Cardiac muscle cell (in vitro differentiated cells and primary cell): ENCODE data around the gene ZFP36L2. TPM values are rescaled to one million over a fixed set of nuclear protein-coding genes. Genes with fewer than 3 reads are reported as not detected.
"Not testable (repeated sequence)": the region's sequence is repeated elsewhere in the genome, so short reads cannot be mapped to it uniquely, and the experiment has no call there.

Source experiments
- DNase-seq, 2 donors: peaks; one replicate each; pipeline versions ENCODE4 v3.0.0 to v3.0.0-alpha.2; 2010 to 2017; ENCODE audit warnings: low read depth in 1 of 2, low spot score in 1 of 2
- H3K27ac ChIP-seq: fragments of 200-600 bp; sonication (generic); 2 replicates; pipeline ENCODE4 v1.5.1; 2016
- H3K27me3 ChIP-seq: fragments of 200-600 bp; sonication (generic); 2 replicates; pipeline ENCODE4 v1.6.0; 2016; ENCODE audit warnings: control low read depth
- H3K36me3 ChIP-seq: fragments of 200-600 bp; sonication (generic); 2 replicates; pipeline ENCODE4 v1.5.1; 2016; ENCODE audit warnings: control low read depth
- H3K4me1 ChIP-seq: fragments of 200-600 bp; sonication (generic); 2 replicates; pipeline ENCODE4 v1.8.1; 2017; ENCODE audit warnings: low read depth, mild to moderate bottlenecking, mixed run types
- H3K4me3 ChIP-seq: fragments of 200-600 bp; sonication (generic); 2 replicates; pipeline ENCODE4 v1.5.1; 2016; ENCODE audit warnings: mild to moderate bottlenecking
- H3K9me3 ChIP-seq: fragments of 200-600 bp; sonication (generic); 2 replicates; pipeline ENCODE4 v1.5.1; 2017; ENCODE audit warnings: low read depth, mild to moderate bottlenecking, control low read depth
- polyA plus RNA-seq: library from polyadenylated mRNA; unstranded; fragments of >200 nt; fragmentation: Nextera tagmentation; extraction: Ambion mirVana; gene quantifications from 2 replicates; pipeline ENCODE4 v1.2.1, GENCODE V29; 2016
- total RNA-seq: library from RNA; depleted of rRNA; stranded (reverse); fragments of >200 nt; gene quantifications from 2 replicates; pipeline ENCODE4 v1.2.3, GENCODE V29; 2016
- TF ChIP-seq, protein P1 (sequence below): IDR thresholded peaks from 2 replicates; pipeline ENCODE4 v1.5.1; 2012; ENCODE audit warnings: low read depth, mild to moderate bottlenecking, low read length

Gene ZFP36L2
- total and polyA plus RNA-seq, 2 experiments from 2014 or later: 27.6 to 73.9 TPM

DNA sequence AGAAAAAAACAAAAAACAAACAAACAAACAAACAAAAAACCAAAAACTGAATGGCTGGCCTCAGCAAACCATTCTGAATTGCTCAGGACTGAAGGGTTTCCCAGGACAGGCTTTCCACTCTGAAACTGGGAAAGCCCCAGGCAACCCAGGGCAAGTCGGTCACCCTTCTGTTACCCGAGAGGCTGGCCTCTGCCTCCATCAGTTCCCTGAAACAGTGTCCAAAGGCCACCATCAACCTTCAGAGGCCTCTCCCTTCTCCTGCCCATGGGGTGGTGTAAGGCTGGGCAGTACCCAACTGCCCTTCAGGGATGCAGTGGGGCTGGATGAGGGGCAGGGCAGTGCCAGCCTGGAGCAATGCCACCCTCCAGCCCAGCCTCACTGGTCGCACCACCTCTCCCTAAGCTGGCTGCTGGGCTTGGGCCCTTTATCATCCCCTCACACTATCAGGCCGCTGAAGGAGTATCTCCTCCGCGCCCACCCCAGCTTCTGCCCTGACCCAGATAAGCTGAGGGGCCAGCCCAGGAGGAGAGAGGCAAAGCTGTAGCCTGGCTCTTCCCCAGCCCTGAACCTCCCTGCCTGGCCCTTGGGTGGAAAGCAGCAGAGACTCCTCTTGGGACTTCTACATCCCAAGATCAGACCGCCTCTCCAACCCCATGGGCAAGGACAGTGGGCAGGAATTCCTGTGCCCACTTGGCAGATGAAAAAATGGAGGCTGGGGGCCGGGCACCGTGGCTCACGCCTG, 35.9 kb downstream of the ZFP36L2 start:
- H3K9me3 ChIP-seq: no peaks in the 10 kb centered on the region
- no peak overlapping the region for H3K27ac ChIP-seq
- peaks cover 27% of the 10 kb centered on the region for H3K4me1 ChIP-seq
- no peak overlapping the region for H3K4me3 ChIP-seq
- H3K27me3 ChIP-seq: no peaks in the 10 kb centered on the region
- TF ChIP-seq, protein P1, sequence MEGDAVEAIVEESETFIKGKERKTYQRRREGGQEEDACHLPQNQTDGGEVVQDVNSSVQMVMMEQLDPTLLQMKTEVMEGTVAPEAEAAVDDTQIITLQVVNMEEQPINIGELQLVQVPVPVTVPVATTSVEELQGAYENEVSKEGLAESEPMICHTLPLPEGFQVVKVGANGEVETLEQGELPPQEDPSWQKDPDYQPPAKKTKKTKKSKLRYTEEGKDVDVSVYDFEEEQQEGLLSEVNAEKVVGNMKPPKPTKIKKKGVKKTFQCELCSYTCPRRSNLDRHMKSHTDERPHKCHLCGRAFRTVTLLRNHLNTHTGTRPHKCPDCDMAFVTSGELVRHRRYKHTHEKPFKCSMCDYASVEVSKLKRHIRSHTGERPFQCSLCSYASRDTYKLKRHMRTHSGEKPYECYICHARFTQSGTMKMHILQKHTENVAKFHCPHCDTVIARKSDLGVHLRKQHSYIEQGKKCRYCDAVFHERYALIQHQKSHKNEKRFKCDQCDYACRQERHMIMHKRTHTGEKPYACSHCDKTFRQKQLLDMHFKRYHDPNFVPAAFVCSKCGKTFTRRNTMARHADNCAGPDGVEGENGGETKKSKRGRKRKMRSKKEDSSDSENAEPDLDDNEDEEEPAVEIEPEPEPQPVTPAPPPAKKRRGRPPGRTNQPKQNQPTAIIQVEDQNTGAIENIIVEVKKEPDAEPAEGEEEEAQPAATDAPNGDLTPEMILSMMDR: no peak
- DNase-seq: no peak
- no peaks in the 10 kb centered on the region for H3K36me3 ChIP-seq

DNA sequence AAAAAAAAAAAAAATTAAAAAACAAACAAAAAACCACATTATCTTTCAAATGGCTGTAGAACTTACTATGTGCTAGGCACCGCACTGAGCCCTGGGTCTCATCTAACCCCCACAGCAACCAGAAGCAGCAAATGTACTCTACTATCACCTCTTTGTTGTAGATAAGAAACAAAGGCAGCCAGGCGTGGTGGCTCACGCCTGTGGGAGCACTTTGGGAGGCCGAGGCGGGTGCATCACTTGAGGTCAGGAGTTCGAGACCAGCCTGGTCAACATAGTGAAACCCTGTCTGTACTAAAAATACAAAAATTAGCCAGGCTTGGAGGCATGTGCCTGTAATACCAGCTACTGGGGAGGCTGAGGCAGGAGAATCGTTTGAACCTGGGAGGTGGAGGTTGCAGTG, 36.5 kb downstream of the ZFP36L2 start:
- H3K4me3 ChIP-seq, H3K9me3 ChIP-seq, H3K27ac ChIP-seq, H3K36me3 ChIP-seq, DNase-seq, H3K27me3 ChIP-seq: not testable (repeated sequence)
- peaks cover 23% of the 10 kb centered on the region for H3K4me1 ChIP-seq

DNA sequence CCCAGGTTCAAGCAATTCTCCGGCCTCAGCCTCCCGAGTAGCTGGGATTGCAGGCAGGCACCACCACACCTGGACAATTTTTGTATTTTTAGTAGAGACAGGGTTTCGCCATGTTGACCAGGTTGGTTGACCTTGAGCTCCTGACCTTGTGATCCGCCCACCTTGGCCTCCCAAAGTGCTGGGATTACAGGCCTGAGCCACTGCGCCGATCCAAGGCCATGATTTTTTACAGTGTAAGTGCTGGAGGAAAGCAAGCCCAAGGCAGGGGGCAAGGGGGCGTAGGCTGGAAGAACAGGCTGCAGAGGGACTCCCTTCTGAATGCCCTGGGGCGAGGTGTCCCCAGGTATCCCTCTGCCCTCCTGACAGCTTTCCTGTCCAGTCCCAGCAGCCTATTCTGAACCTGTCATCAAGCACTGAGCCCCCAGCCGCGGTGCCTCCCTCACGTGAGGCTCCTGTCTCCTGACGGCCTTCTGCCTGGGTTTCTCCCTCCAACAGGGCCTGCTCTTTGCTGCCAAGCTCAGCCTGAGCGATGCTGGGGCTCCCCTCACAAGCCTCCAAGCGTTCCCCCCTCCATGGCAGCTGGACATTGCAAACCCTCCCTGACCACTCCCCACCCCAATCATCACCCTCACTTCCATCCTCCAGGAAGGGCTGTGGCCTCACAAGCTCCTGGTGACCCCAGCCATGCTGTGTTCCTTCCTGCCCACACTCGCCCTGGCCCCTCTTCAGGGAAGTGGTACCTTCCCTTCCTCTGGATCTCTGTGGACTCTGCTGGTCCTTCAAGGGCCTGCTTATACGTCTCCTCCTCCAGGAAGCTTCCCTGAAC, 37.6 kb downstream of the ZFP36L2 start:
- Histone ChIP-seq H3K36me3 (no peaks in the 10 kb centered on the region), H3K4me1 (peaks cover 16% of the 10 kb centered on the region), H3K4me3 (no peak overlapping the region), H3K9me3 (no peaks in the 10 kb centered on the region), H3K27ac (no peak overlapping the region), H3K27me3 (no peaks in the 10 kb centered on the region)
- DNase-seq: no peak
- TF ChIP-seq, protein P1: no peak

DNA sequence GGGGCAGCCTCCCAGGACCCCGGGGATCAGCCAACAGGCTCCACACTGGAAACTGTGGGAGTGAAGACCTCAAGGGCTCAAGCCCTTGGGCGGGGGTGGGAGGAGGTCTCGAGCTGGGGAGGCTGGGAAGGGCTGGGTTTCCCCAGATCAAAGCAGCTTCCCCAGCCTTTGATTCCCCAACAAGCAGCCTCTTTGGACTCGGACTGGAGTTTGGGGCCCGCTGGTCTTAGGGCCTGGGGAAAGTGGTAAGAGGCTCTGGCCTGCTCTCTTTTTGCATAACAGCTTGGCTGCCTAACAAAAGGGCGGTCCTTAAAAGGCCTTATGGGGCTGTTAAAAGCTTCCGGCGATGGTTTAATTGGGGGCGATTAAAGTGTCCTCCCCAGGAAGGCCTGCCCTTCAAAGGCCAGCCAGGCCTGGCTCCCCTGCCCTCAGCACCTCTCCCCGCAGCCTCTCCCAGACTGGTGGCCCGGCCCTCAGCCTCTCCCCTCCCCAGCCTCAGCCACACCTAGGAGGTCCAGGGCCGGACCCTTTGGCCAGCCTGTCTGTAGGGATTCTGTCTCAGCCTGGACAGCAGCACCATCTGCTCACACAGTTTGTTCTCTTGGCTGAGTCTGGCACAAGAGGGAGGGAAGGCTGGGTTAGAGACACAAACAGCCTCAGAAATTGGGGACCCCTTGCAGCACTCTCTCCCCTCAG, 39.6 kb downstream of the ZFP36L2 start:
- H3K36me3 ChIP-seq: no peaks in the 10 kb centered on the region
- no peaks in the 10 kb centered on the region for H3K27me3 ChIP-seq
- H3K4me3 ChIP-seq: no peak overlapping the region
- no peaks in the 10 kb centered on the region for H3K9me3 ChIP-seq
- peak overlapping the region; percentile 1 for H3K27ac ChIP-seq
- H3K4me1 ChIP-seq: peaks cover 11% of the 10 kb centered on the region
- DNase-seq: no peak
- TF ChIP-seq, protein P1: no peak

DNA sequence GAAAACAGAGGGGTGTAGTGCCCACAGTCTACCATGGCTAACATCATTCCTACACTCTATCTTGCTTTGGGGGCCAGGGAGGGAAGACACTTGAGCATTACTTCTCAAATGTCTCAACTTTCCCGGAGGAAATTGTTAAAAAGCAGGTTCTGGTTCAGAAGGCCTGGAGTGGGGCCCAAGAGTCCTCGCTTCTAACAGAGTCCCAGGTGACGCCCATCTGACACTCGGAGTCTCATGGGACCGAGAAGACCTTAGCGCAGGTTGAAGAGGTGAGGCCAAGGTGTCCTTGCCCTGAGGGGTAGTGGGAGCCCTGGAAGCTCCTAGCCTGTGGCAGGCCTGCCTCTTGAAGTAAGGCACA, 40.1 kb downstream of the ZFP36L2 start:
- no peak for DNase-seq
- no peaks in the 10 kb centered on the region for H3K27me3 ChIP-seq
- TF ChIP-seq, protein P1: no peak
- no peak overlapping the region for H3K4me3 ChIP-seq
- peaks cover 11% of the 10 kb centered on the region for H3K4me1 ChIP-seq
- no peaks in the 10 kb centered on the region for H3K9me3 ChIP-seq
- no peaks in the 10 kb centered on the region for H3K36me3 ChIP-seq
- H3K27ac ChIP-seq: no peak overlapping the region
